CD4-positive, alpha-beta T cell (primary cell): ENCODE measurements around the gene IFT81. TPM values are rescaled to one million over a fixed set of nuclear protein-coding genes. Genes with fewer than 3 reads are reported as not detected.

Experiments
- ATAC-seq: fragments of 200-7000 bp; cut with Tn5 transposase; one replicate; pipeline ENCODE4 v1.10.0; 2022; ENCODE audit warnings: mild to moderate bottlenecking; ENCODE audit not compliant: poor library complexity
- CTCF ChIA-PET: fragments of 350-600 bp; sonication (Branson Sonifier 250); formaldehyde crosslinking; loops from one replicate; lab custom pipeline; 2021; ENCODE audit warnings: antibody characterized with exemption, inconsistent platforms; lab: Charles Lee
- POLR2A ChIA-PET: fragments of 350-600 bp; sonication (Branson Sonifier 250); formaldehyde crosslinking; loops from one replicate; lab custom pipeline; 2021; ENCODE audit warnings: antibody characterized with exemption, inconsistent platforms; lab: Charles Lee
- DNase-seq, 14 experiments: peaks; one replicate each; pipeline ENCODE4 v3.0.0-alpha.2; 2013 to 2020; ENCODE audit warnings: mixed read lengths in 2 of 14
- H3K27ac ChIP-seq, 2 donors: one replicate each; pipeline versions ENCODE4 v1.5.1 to v1.7.0; 2013; ENCODE audit warnings: low read length in 2 of 2, low read depth in 1 of 2, mild to moderate bottlenecking in 1 of 2
- H3K27me3 ChIP-seq, 2 experiments: 1 replicate in 1 of 2; 2 replicates in 1 of 2; pipeline versions ENCODE4 v1.6.1 to v1.7.0; 2013; ENCODE audit warnings: low read length in 2 of 2, control low read depth in 1 of 2, mild to moderate bottlenecking in 1 of 2, moderate library complexity in 1 of 2; ENCODE audit not compliant: insufficient read depth in 2 of 2, control insufficient read depth in 1 of 2
- H3K36me3 ChIP-seq: one replicate; pipeline ENCODE4 v1.6.1; 2013; ENCODE audit warnings: low read length, control low read depth; ENCODE audit not compliant: insufficient read depth
- H3K4me1 ChIP-seq: one replicate; pipeline ENCODE4 v1.6.1; 2013; ENCODE audit warnings: low read length, control low read depth; ENCODE audit not compliant: insufficient read depth
- H3K4me3 ChIP-seq: one replicate; pipeline ENCODE4 v1.5.1; 2013; ENCODE audit warnings: mild to moderate bottlenecking, low read length, moderate library complexity
- H3K9me3 ChIP-seq, 2 experiments: 1 replicate in 1 of 2; 2 replicates in 1 of 2; pipeline versions ENCODE4 v1.6.1 to v1.7.0; 2013; ENCODE audit warnings: low read length in 2 of 2, mild to moderate bottlenecking in 2 of 2, control low read depth in 1 of 2, moderate library complexity in 1 of 2; ENCODE audit not compliant: control insufficient read depth in 1 of 2, insufficient read depth in 1 of 2
- H3K27ac Mint-ChIP-seq: one replicate; pipeline ENCODE4 v1.8.0; 2020; ENCODE audit warnings: mixed read lengths
- H3K27me3 Mint-ChIP-seq: one replicate; pipeline ENCODE4 v1.8.0; 2021; ENCODE audit warnings: mixed read lengths
- H3K36me3 Mint-ChIP-seq: one replicate; pipeline ENCODE4 v1.8.0; 2021; ENCODE audit warnings: low read depth, mixed read lengths
- H3K4me1 Mint-ChIP-seq: one replicate; pipeline ENCODE4 v1.8.0; 2021; ENCODE audit warnings: low read depth, mixed read lengths
- H3K4me3 Mint-ChIP-seq: one replicate; pipeline ENCODE4 v1.8.0; 2020; ENCODE audit warnings: mild to moderate bottlenecking, mixed read lengths
- H3K9me3 Mint-ChIP-seq: one replicate; pipeline ENCODE4 v1.8.0; 2020; ENCODE audit warnings: mixed read lengths
- intact Hi-C, 2 experiments: fragments of 100-400 bp; cut with DNase I in 1 of 2; cut with micrococcal nuclease in 1 of 2; formaldehyde crosslinking; loops; one replicate each; pipeline versions ENCODE4 v1.15.1 to v1.9.0; 2023 to 2025; cut with DNase I, micrococcal nuclease
- polyA plus RNA-seq, 2 donors: library from polyadenylated mRNA; unstranded; fragments of 120-200 nt; gene quantifications; one replicate each; pipeline ENCODE4 v1.2.1, GENCODE V29; 2013
- total RNA-seq, 174 experiments: library from RNA in 2 of 174; stranded (reverse) in 2 of 174; gene quantifications; one replicate each; pipeline ENCODE4 v1.2.3 and lab custom pipeline; 2021 to 2026
- TF ChIP-seq, protein P1 (sequence below): fragments of 200-600 bp; IDR thresholded peaks from one replicate; pipeline ENCODE4 v1.8.0; 2022; ENCODE audit warnings: antibody characterized with exemption, mild to moderate bottlenecking

Gene IFT81, protein sequence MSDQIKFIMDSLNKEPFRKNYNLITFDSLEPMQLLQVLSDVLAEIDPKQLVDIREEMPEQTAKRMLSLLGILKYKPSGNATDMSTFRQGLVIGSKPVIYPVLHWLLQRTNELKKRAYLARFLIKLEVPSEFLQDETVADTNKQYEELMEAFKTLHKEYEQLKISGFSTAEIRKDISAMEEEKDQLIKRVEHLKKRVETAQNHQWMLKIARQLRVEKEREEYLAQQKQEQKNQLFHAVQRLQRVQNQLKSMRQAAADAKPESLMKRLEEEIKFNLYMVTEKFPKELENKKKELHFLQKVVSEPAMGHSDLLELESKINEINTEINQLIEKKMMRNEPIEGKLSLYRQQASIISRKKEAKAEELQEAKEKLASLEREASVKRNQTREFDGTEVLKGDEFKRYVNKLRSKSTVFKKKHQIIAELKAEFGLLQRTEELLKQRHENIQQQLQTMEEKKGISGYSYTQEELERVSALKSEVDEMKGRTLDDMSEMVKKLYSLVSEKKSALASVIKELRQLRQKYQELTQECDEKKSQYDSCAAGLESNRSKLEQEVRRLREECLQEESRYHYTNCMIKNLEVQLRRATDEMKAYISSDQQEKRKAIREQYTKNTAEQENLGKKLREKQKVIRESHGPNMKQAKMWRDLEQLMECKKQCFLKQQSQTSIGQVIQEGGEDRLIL
- total RNA-seq (1 to 10 TPM in 1 of 2 experiments, under 1 TPM in 1; 0.41 to 1.1 TPM), total RNA-seq (lab: John Stamatoyannopoulos, UW) (0.49 to 10.8 (median 3.9) reads per million in 172 experiments)
- 0.96 TPM for polyA plus RNA-seq (2013, experiment 1 of 2)
- 0.82 TPM for polyA plus RNA-seq (2013, experiment 2 of 2)

DNA sequence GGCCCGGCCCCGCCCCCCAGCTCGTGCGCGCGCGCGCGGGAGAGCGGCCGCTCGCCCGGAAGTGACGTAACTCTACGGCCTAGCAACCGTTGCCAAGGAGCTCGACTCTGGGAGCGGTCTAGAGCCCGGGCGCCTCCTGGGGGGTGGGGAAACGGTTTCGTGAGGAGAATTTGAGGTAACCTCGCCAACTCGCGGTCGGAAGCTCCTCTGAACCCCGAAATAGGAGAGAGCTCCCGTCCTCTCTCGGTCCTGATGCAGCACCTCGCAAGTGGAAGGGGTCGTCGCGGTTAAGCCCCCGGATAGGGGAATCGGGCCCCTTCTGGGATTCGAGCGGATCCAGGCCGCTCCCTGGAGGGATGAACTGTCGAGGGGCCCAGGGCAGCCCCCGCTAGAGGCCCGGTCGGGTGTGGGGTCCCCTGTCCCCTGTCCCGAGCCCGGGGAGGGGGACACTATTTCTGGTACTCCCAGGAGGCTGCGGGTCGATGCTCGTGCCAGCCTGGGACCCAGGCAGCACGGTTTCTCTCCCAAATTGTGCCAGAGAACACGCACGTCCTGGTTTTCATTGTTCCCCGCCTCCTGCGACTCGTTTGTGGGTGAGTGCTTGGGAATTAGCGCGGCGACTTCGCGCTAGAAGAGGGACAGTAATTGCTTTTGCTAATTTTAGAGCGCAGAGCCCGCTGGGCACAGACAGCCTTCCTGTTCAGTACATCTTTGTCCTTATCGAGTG lies at the start of gene IFT81:
IFT81 (plus strand) TSS at position 89 of the 727 bp plus-strand sequence. CDS start 3,024 bp downstream, outside the sequence.
- no peaks in the 10 kb centered on the region for H3K9me3 Mint-ChIP-seq
- TF ChIP-seq, protein P1, sequence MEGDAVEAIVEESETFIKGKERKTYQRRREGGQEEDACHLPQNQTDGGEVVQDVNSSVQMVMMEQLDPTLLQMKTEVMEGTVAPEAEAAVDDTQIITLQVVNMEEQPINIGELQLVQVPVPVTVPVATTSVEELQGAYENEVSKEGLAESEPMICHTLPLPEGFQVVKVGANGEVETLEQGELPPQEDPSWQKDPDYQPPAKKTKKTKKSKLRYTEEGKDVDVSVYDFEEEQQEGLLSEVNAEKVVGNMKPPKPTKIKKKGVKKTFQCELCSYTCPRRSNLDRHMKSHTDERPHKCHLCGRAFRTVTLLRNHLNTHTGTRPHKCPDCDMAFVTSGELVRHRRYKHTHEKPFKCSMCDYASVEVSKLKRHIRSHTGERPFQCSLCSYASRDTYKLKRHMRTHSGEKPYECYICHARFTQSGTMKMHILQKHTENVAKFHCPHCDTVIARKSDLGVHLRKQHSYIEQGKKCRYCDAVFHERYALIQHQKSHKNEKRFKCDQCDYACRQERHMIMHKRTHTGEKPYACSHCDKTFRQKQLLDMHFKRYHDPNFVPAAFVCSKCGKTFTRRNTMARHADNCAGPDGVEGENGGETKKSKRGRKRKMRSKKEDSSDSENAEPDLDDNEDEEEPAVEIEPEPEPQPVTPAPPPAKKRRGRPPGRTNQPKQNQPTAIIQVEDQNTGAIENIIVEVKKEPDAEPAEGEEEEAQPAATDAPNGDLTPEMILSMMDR, result no peak

DNA sequence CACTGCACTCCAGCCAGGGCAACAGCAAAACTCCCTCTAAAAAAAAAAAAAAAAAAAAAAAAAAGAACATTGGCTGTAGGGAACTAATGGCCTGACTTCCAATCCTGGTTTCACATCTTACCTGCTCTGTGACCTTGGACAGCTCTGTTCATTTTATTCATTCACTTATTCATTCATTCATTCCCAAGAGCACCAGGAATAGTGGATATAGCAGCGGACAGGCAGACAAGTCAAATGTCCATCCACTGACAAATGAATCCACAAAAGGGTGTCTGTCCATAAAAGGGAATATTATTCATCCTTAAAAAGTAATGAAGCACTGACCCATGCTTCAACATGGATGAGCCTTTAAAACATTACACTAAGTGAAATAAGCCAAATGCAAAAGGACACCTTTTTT lies 48.3 kb upstream of the IFT81 start:
- Histone ChIP-seq H3K27ac (no peak overlapping the region), H3K27me3 (no peaks in the 10 kb centered on the region), H3K4me1 (peaks cover 43% of the 10 kb centered on the region), H3K36me3 (no peaks in the 10 kb centered on the region), H3K4me3 (no peak overlapping the region), H3K9me3 (no peaks in the 10 kb centered on the region)
- ChIA-PET CTCF (interaction anchor here (0.7 kb wide), 1 partner anchor 1207 kb away, joined by 4 read pairs; no protein-coding TSS in a partner anchor), POLR2A (no interaction called here)
- Mint-ChIP-seq H3K27ac (no peak overlapping the region), H3K9me3 (peaks cover 3% of the 10 kb centered on the region), H3K36me3 (no peaks in the 10 kb centered on the region), H3K27me3 (no peaks in the 10 kb centered on the region), H3K4me3 (no peak overlapping the region), H3K4me1 (peaks cover 38% of the 10 kb centered on the region)
- ATAC-seq (no peak), DNase-seq (no peak)
- TF ChIP-seq, protein P1, result no peak
- intact Hi-C loops, result no loop called here

More for the DNA sequence above, at the start of gene IFT81:
- CTCF ChIA-PET, result interaction anchor here (1.1 kb wide), 1 partner anchor 10 kb away, joined by 4 read pairs; no protein-coding TSS in a partner anchor
- H3K27ac ChIP-seq, result peak within 1 kb of the TSS; percentile 13 to 78
- no peaks in the 10 kb centered on the region for H3K36me3 Mint-ChIP-seq
- DNase-seq, result peak; percentile 94 to 99 (median 96)
- intact Hi-C loops, result loop anchor here (1.0 to 10.0 kb wide), 9 partner anchors 76 to 1610 kb away; partner anchors contain the start of genes ATP2A2 (in 2 of the 2), ANAPC7 (in 1 of the 2), C12orf76 (in 1 of the 2) and FAM222A (in 1 of the 2)
- peaks cover 14% of the 10 kb centered on the region for H3K4me1 Mint-ChIP-seq
- no peaks in the 10 kb centered on the region for H3K27me3 ChIP-seq
- H3K4me3 ChIP-seq, result peak within 1 kb of the TSS; percentile 98
- H3K4me1 ChIP-seq, result peaks cover 12% of the 10 kb centered on the region
- peak; percentile 33 for ATAC-seq
- H3K27me3 Mint-ChIP-seq, result peaks cover 5% of the 10 kb centered on the region
- no peaks in the 10 kb centered on the region for H3K9me3 ChIP-seq
- peak within 1 kb of the TSS; percentile 92 for H3K4me3 Mint-ChIP-seq
- no peaks in the 10 kb centered on the region for H3K36me3 ChIP-seq
- H3K27ac Mint-ChIP-seq, result peak within 1 kb of the TSS; percentile 63
- POLR2A ChIA-PET, result interaction anchor here (0.5 to 1.2 kb wide), 9 partner anchors 10 to 1576 kb away, joined by 3 to 8 read pairs (median 5); partner anchors contain the start of genes ARPC3 and ATP2A2

DNA sequence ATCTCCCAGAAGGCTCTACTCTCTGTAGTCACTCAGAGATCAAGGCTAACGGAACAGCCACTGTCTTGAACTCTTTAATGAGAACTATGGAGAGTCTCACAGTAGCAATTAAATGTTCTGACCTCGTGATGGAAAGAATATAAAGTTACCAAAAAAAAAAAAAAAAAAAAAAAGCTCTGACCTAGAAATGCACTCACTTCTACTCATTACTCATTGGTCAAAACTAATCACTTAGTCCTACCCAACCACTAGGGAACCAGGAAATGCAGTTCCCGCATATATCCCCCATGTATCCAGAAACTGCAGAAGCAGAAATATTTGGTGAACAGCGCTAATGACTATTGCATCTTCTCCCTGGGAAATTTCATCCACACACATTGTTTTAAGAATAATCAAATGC lies 46.4 kb upstream of the IFT81 start:
- DNase-seq (no peak), ATAC-seq (no peak)
- peaks cover 40% of the 10 kb centered on the region for H3K4me1 ChIP-seq
- H3K36me3 ChIP-seq, result no peaks in the 10 kb centered on the region
- H3K27me3 ChIP-seq, result no peaks in the 10 kb centered on the region
- TF ChIP-seq, protein P1, result no peak
- Mint-ChIP-seq H3K4me1 (peaks cover 37% of the 10 kb centered on the region), H3K9me3 (peaks cover 3% of the 10 kb centered on the region), H3K27ac (no peak overlapping the region), H3K27me3 (no peaks in the 10 kb centered on the region), H3K36me3 (no peaks in the 10 kb centered on the region), H3K4me3 (no peak overlapping the region)
- H3K4me3 ChIP-seq, result no peak overlapping the region
- CTCF ChIA-PET, result interaction anchor here (0.6 kb wide), 1 partner anchor 13 kb away, joined by 3 read pairs; no protein-coding TSS in a partner anchor
- intact Hi-C loops, result loop anchor here in 1 of 2 experiments (2.0 kb wide), 1 partner anchor 27 kb away; no protein-coding TSS in a partner anchor
- no peak overlapping the region for H3K27ac ChIP-seq
- H3K9me3 ChIP-seq, result no peaks in the 10 kb centered on the region
- POLR2A ChIA-PET, result no interaction called here
